ENCODE measurements around the gene ZBTB14.

- no peak for TF ChIP-seq POLR2A (IDR thresholded peaks at IDR 0.05)
- no peak for TF ChIP-seq POLR2AphosphoS5 (IDR thresholded peaks at IDR 0.05)
These were observed 7.1 kb upstream of the ZBTB14 start for GRCh38 chr18:5302606-5303005.

Data from gastroesophageal sphincter (tissue), 2 donors.